ENCODE measurements around the gene MTCP1.
A peak's percentile ranks its signal among the peaks of the same experiment; 100 is the strongest.

Gene MTCP1

DNA sequence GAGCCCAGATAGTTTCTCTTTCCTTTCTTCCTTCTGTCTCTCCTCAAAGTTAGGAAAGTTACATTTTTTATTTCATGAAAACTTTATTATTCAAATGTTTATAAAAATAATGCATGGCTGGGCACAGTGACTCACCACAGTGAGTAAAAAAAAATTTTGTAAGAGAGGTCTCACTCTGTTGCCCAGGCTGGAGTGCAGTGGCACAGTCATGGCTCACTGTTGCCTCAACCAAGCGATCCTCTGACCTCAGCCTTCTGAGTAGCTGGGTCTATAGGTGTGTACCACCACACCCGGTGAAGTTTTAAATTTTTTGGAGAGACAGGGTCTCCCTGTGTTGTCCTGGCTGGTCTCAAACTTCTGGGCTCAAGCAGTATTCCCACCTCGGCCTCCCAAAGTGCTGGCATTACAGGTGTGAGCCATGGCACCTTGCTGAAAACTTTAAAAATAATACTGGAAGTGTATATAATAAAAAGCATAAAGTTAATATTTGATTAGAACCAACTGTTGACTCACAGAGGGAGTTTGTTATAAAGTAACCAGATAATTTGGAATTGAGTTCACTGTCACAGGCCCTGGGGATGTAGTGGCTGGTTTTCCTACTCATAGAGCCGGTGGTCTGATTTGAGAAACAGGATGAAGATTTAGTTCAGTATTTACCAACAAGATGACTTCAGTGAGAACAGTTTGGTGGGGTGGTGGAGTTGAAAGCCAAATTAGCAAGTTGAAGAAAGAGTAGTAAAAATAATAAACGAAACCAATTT is 18.0 kb downstream of the MTCP1 start:
- DNase-seq, result no peak

DNA sequence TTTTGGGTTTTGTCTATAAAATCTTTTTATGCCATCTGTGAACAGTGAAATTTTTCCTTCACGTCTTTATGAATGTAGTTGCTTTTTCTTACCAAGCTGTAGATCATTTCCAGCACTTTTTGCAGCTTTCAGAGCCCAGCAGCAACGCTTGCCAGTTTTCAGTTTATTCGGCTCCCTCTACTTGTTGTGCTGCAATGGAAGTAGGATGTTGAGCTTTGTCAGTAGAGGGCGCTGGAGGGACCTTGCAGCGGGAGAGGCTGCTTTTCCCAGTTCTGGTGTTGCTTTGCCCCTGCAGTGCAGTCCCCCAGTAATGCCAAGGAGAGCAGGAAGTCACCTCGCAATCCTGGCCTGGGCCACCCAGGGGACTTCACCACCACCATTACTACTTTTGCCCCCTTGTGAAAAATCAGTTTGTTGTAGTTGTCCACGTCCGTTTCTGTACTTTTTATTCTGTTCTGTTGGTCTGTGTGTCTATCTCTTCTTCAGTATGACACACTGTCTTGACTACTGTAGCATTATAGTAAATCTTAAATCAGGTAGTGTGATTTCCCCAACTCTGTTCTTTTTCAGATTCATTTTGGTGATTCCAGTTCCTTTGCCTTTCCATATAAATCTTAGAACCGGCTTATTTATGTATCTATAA is 21.8 kb downstream of the MTCP1 start:
- DNase-seq, result peak; percentile 62

DNA sequence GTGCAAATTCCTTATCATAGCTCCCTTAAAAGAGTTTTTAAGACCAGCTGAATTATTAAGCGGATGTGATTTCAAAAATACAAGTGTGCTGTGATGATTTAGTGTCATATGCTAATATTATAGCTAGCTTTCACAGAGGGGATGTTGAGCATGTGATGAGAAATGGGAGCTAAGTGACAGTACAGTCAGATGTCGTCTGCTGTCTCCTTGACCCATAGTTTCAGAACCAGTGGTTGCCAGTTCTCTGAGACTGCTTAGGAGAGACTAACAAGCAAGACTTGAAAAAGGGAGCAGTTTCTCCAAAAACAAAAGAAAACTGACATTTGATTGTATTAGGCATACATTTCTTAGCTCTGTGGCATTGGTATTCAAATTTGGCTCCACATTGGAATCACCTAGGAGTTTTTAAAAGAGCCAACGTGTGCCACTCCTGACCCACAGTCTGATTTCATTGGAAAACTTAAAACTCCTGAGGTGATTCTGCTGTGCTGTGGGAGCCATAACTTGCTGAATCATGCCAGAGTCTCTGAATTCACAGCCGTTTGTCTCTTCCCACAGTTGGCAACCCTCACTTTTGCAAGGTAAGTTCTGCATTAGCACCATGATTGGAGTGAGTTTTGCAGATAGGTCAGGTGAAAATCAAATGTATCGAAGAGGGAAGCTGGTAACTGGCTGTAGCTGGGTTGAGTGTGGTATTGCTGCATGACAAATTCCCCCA is 24.0 kb downstream of the MTCP1 start:
- DNase-seq, result no peak

DNA sequence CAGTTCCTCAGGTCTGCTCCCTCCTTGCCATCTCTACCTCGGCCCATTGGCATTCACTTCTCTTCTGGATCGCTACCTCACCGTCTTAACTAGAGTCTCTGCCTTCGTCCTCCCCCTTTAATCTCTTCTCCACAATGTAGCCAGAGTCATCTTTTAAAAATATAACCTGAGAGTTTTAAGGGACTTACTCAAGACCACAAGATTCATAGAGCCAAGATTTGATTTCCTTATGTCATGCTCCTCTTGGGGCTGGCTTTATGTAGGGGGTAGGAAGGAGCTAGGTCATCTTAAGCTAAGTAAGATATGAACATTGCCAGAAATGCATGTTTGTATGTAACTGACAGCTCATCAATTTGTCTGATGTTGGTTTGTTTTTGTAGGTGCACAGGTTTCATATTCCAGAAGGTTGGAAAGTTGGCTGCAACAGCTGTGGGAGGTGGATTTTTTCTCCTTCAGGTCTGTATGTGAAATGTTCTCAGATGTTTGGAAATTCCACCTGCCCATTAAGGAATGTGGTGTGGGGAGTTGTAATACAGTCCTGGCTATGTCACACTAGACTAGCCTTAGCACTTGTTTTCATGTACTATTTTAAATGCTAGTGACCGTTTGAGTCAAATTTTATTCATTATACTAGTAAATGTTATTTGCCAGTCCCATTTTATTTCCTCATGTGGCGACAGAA is 24.7 kb downstream of the MTCP1 start:
- DNase-seq, result no peak

DNA sequence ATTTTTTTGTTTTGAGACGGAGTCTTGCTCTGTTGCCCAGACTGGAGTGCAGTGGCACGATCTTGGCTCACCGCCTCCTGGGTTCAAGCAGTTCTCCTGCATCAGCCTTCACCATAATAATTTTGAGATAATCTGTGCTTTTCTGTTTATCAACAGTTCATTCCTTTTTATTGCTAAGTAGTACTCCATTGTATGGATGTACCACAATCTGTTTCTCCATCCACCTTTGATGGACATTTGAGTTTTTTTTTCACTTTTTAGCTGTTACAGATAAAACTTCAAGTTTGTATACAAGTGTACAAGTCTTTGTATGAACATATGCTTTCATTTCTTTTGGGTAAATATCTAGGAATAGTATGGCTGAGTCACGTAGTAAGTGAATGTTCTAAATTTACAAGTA is 35.2 kb downstream of the MTCP1 start:
- no peak for DNase-seq

DNA sequence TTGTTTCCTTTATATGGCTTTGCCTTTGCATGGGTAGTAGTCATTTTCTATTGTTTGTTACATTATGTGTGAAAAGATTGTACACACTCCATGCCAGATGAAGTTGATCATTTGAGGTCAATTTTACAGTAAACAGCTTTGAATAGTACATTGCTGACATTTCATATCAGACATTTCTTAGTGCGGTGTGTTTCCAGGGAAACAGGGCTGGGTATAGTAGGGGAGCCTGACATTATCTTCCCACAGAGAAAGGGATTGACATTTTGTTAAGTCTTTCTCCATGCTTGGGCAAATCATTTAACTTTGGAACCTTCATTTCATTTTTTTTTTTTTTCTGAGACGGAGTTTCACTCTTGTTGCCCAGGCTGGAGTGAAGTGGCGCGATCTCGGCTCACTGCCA is 39.3 kb downstream of the MTCP1 start:
- no peak for DNase-seq

DNA sequence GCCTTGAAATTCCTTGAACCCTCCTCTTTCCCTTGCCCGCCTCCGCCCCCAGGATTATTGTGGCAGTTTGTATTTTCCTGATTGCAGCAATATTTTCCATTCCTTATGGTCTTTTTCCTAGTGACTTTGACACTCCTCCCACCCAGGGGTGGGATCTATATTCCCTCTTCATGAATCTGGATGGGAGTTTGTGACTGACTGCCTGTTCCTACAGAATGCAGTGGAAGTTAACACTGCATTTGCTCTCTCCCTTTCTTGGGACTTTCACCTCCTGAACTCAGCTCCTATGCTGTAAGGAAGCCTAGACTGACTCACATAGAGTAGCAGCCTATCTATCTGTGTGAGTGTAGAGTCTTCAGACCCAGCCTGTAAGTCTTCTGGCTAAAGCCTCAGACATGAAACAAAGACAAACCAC is 42.1 kb downstream of the MTCP1 start:
- DNase-seq, result no peak

DNA sequence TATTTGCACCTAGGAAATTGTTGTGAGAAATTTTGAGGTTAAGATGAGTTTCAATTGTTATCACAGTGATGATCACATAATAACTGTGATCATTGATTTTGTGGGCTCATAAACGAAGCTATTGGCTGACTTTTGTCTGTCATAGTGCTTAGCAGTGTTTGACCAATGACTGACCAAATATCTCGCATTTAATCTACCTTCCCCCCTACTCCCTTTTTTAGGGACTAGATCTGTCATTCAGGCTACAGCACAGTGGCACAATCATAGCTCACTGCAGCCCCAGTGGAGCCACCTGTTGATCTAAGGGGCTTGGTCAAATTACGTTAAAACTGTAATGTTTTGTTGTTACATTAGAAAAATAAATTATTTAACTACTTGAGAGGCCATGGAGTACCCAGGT is 42.8 kb downstream of the MTCP1 start:
- no peak for DNase-seq

DNA sequence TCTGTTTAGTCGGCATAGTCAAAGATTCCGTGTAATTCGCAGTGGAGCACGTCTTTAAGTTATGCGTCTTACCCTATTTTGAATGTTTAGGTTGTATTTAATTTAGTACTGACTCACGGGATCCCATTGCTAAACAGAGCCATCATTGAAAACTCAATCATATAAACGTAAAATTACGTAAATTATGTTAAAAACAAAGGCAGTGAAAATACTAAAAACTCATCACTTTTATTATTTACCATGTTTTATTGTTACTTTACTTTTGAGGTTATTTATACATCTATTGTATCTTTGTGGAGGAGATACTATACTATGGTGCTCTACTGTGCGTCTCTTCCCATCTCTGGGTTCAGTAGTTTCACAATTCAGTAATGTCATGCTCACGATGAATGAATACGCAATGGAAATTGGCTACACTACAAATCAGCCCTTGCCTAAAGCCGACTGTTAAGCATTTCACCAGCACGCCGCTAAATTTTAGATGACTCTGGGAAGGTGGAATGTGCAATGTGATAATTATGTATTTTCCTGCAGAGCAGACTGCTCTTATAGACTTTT is 43.3 kb downstream of the MTCP1 start:
- DNase-seq, result peak; percentile 10

DNA sequence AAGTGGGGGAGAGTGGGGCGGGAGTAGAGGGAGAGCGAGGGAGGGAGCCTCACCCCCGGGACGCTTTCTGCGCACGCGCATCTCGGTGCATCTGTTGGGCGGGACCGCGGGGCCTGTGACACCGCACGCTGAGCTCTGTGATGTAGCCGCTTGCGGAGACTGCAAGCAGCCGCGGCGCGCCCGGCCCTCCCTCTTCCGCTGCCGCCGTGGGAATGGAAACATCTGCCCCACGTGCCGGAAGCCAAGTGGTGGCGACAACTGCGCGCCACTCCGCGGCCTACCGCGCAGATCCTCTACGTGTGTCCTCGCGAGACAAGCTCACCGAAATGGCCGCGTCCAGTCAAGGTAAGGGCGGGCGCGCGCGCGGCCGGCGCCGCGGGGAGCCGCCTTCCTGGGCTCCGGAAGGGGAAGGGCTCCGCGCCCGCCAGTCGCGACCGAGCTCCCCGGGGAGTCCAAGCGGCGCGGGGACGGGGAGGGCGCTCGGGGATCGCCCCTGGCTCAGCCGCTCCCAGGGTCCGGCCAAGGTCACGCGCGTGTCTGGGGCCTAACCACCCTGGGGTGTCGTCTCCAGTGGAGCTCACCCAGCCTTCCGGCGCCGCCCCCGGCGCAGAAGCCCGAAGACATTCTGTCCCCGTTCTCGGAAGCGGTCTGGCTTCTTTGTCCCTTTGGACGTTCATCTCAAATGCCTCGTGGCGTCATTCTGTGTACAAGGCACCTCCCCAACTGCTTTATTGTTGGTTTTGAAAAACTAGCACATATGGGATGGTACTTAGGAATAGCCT is 44.0 kb downstream of the MTCP1 start, which contains the start of gene FUNDC2:
FUNDC2 (plus strand) TSS at position 118 of the 782 bp plus-strand sequence; CDS start at position 213, 95 bp downstream.
- DNase-seq, result peak; percentile 90

DNA sequence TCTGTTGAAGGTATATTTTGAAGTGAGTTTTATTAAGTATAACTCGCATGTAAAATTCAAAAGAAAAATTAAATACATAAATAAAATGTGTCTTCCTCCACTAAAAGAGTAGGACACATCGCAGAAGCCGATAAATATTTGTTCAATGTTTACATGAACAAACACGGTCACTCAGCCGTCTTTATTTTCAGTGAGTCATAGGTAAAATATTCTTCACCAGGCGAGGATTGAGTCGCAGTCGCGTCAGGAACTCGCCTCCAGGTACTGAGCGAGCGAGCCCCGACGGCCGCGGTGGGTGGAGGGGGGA is 44.6 kb downstream of the MTCP1 start:
- no peak for DNase-seq

DNA sequence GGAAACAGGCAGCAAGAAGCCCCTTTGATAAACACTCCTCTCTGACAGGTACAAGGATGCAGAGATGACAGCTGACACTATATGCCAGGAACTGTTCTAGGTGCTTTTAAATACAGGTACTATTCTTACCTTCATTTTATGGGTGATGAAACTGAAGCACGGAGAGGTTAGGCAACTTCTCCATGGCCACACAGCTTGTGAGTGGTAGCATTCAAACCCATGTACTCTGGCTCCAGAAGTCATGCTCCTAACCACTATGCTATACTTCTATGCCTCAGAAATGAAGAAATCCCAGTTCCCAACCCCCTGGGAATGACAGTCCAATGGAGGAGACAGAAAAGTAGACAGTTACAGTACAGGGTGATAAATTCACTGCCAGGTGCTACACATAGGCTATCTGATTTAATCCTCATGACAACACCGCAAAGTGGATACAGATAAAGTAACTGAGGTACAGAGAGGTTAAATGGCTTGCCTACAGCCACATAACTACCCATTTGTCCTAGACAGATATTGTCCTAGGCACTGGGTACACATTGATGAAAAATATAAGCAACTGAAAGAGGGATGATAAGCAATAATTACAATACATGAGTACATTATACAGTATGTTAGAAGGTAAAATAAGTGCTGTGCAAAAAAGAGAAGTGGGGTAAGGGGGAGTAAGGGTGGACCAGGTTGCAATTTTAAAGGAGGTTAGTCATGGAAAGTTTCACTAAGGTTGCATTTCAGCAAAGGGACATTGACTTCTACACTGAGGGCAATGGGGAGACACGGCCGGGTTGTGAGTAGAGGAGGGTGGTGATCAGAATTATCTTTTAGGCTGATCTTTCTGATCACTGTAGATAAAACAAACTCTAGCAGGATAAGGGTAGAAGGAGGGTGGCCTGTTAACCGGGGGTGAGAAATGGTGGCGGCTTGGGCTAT is 46.8 kb downstream of the MTCP1 start:
- DNase-seq, result no peak

DNA sequence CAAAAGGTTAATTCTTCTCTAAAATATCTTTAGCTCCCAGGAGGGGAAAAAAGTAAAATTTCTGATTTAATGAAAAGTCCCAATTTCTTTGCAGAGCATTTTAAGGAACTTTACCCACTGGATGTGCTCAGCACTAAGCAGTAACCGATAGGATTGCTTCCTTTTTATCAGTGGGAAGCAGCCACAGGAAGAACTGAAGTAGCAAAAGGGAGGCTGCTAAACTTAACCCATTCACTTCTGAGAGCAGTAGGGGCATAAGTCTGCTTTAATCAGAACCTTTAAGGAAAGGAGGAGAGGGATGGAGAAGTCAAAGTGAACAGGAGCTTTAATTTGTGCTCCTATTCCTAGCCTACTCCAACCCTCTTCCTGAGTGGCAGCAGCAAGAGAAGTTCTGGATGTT is 48.4 kb downstream of the MTCP1 start, which contains the start of gene F8:
F8 (minus strand) TSS at position 139 of the 400 bp plus-strand sequence. CDS start 171 bp downstream, outside the sequence.
- no peak for DNase-seq

DNA sequence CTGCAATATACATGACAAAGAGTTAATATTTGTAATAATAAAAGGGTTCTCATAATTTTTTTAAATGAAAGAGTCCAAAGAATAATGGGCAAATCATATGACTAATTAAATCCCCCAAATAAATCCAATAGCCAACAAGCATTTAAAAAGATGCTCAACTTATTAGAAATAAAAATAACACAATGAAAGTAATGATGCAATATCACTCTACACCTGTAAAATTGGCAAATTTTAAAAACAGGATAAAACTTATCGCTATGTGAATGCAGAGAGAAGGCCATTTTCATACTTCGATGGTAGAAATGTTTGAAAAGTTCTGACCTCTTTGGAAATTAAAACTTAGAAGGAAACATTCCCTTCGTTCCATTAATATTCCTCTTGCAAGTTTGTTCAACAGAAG is 50.3 kb downstream of the MTCP1 start:
- no peak for DNase-seq
